Neural cell (in vitro differentiated cells): ENCODE measurements around the gene NYAP1.
"Not testable (repeated sequence)": the region's sequence is repeated elsewhere in the genome, so short reads cannot be mapped to it uniquely, and the experiment has no call there.

Experiments used
- POLR2AphosphoS5 ChIP-seq: IDR thresholded peaks from 2 replicates; pipeline ENCODE4 v1.6.1; 2012
- TAF1 ChIP-seq: IDR thresholded peaks from 2 replicates; pipeline ENCODE4 v1.6.1; 2012; ENCODE audit warnings: low read depth
- TF ChIP-seq, protein P1 (sequence below): fragments of 450-650 bp; IDR thresholded peaks from 2 replicates; pipeline ENCODE4 v1.5.1; 2014; ENCODE audit warnings: antibody characterized with exemption, mild to moderate bottlenecking, moderate library complexity; ENCODE audit not compliant: poor library complexity, severe bottlenecking

DNA sequence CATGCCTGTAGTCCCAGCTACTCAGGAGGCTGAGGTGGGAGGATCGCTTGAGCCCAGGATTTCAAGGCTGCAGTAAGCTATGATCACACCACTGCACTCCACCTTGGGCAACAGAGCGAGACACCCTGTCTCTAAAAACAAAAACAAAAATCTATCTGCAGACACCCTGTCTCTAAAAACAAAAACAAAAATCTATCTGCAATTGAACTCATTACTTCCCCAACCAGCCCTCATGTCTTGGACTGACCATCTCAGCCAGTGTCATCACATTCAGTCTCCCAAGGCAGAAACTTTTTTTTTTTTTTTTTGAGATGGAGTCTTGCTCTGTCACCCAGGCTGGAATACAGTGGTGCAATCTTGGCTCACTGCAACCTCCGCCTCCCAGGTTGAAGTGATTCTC lies 20.3 kb downstream of the NYAP1 start:
- TF ChIP-seq, protein P1, sequence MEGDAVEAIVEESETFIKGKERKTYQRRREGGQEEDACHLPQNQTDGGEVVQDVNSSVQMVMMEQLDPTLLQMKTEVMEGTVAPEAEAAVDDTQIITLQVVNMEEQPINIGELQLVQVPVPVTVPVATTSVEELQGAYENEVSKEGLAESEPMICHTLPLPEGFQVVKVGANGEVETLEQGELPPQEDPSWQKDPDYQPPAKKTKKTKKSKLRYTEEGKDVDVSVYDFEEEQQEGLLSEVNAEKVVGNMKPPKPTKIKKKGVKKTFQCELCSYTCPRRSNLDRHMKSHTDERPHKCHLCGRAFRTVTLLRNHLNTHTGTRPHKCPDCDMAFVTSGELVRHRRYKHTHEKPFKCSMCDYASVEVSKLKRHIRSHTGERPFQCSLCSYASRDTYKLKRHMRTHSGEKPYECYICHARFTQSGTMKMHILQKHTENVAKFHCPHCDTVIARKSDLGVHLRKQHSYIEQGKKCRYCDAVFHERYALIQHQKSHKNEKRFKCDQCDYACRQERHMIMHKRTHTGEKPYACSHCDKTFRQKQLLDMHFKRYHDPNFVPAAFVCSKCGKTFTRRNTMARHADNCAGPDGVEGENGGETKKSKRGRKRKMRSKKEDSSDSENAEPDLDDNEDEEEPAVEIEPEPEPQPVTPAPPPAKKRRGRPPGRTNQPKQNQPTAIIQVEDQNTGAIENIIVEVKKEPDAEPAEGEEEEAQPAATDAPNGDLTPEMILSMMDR: not testable (repeated sequence)
- not testable (repeated sequence) for TF ChIP-seq POLR2AphosphoS5, TAF1
